Suprapubic skin (tissue), 3 donors: ENCODE results near the gene IKBKG.

Experiments used
- CTCF ChIP-seq, 2 donors: fragments of 200-600 bp in 1 of 2; fragments of 450-650 bp in 1 of 2; sonication (generic) in 1 of 2; IDR thresholded peaks; one replicate each; pipeline ENCODE4 v1.5.1; 2016 to 2019; ENCODE audit warnings: antibody characterized with exemption in 2 of 2, mild to moderate bottlenecking in 1 of 2, moderate library complexity in 1 of 2
- EP300 ChIP-seq: sonication (generic); formaldehyde crosslinking; IDR thresholded peaks from one replicate; pipeline ENCODE4 v1.6.1; 2017; ENCODE audit warnings: antibody characterized with exemption

GRCh38 chrX:154532690-154533089, 14.7 kb upstream of the IKBKG start:
- no peak for TF ChIP-seq EP300
- no peak for TF ChIP-seq CTCF (IDR thresholded peaks at IDR 0.05)
